GM13977 (cell line): ENCODE data around the gene TEDC1.

Source experiments
- DNase-seq: peaks from one replicate; pipeline ENCODE4 v3.0.0; 2012; ENCODE audit warnings: low spot score
- in situ Hi-C: fragments of 300-500 bp; cut with MboI; formaldehyde crosslinking; loops from one replicate; pipeline ENCODE4 v1.12.0; 2022; ENCODE audit warnings: low sequenced_read_pairs, low pct_unique_long_range_greater_than_20kb, mixed read lengths, inconsistent platforms; ENCODE audit not compliant: unreplicated experiment
- TF ChIP-seq, protein P1 (sequence below): IDR thresholded peaks from 2 replicates; pipeline ENCODE4 v1.5.1; 2012; ENCODE audit warnings: mild to moderate bottlenecking, control low read depth; ENCODE audit not compliant: insufficient read depth; ENCODE audit errors: extremely low read depth, missing control alignments

Gene TEDC1

DNA sequence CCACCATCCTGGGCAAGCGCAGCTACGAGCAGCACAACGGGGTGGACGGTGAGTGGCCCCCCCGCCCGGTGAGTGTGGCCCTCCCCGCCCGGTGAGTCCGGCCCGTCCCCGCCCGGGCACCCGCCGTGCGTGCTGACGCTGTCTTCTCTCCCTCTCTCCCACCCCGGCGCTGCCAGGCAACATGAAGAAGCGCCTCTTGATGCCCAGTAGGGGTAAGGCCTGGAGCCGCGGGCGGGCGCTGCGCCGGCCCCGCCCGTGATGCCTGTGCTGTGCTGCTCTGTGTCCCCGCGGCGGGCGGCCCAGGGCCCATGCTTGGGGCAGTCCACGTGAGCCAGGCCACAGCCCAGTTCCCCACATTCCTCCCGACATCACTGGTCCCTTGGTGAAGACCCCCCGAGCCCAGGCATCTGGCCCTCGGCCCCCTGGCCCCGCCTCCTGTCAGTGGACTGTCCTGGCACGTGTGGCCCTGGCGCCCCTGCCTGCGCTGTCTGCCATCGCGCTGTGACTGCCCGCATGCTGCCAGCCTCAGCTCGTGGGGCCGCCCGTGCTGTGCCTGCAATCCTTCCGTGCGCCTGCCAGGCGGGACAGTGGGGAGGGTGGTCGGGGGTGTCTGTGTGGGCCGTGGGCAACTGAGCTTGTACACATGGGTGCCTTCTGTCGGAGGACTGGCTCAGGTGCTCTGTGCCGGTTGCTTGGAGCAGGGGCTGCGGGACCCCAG is 24.4 kb upstream of the TEDC1 start:
- TF ChIP-seq, protein P1, sequence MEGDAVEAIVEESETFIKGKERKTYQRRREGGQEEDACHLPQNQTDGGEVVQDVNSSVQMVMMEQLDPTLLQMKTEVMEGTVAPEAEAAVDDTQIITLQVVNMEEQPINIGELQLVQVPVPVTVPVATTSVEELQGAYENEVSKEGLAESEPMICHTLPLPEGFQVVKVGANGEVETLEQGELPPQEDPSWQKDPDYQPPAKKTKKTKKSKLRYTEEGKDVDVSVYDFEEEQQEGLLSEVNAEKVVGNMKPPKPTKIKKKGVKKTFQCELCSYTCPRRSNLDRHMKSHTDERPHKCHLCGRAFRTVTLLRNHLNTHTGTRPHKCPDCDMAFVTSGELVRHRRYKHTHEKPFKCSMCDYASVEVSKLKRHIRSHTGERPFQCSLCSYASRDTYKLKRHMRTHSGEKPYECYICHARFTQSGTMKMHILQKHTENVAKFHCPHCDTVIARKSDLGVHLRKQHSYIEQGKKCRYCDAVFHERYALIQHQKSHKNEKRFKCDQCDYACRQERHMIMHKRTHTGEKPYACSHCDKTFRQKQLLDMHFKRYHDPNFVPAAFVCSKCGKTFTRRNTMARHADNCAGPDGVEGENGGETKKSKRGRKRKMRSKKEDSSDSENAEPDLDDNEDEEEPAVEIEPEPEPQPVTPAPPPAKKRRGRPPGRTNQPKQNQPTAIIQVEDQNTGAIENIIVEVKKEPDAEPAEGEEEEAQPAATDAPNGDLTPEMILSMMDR, result no peak
- in situ Hi-C loops, result no loop called here

DNA sequence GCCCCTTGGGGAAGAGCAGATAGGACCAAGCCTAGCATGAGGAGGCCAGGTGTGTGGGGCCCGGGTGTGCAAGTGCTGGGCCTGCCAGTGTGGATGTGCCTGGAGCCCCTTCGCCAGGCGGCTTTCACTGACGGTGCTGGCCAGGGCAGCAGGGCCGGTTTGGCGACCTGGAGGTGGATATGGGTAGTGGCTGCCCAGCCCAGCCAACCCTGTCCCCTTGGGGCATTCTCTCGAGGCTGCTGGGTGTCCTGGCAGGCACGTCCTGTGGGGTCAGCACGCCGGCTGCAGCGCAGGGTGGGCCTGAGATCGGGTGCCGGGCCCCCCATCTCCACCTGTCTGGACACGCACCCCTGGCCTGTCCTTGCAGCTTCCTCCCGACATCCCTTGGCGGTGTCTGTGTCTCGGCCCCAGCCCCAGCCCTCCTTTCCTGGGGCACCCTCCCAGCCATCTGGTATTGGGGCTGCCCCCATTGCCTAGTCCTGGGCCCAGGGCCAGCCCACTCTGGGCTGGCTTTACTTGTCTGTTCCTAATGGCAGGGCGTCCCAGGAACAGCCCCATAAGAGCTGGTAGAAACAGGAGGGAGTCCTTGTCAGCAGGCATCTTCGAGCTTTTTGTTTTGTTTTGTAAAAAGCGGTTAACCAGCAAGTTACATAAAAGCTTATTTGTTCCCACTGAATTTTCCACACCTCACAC is 23.7 kb upstream of the TEDC1 start:
- in situ Hi-C loops, result no loop called here
- no peak for DNase-seq
- TF ChIP-seq, protein P1, result no peak

More for the DNA sequence above, 24.4 kb upstream of the TEDC1 start:
- DNase-seq, result no peak

DNA sequence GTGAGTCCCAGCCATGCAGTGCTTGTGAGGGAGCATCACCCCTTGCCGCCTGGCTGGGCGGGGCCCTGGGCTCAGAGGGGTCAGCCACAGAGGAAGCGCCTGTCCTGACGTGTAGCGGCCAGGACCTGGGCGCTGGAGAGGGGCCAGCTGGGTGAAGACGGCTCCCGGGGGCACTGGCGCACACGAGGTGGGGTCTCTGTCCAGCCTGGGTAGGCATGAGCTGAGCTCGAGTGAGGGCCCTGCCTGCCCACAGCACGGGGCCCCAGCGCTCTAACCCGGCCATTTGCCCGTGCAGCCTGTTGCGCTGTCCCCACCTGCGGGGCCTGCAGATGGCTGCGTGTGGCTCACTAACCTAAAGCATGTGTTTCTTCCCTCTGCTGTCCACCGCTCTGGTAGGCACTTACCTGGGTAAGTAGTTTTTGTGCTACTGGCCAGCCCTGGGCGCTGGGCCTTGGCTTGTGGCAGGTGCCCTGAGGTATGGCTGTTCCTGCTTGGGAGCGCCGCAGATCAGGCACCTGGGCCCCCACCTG is 23.0 kb upstream of the TEDC1 start:
- in situ Hi-C loops, result no loop called here
- DNase-seq, result no peak
- TF ChIP-seq, protein P1, result no peak

DNA sequence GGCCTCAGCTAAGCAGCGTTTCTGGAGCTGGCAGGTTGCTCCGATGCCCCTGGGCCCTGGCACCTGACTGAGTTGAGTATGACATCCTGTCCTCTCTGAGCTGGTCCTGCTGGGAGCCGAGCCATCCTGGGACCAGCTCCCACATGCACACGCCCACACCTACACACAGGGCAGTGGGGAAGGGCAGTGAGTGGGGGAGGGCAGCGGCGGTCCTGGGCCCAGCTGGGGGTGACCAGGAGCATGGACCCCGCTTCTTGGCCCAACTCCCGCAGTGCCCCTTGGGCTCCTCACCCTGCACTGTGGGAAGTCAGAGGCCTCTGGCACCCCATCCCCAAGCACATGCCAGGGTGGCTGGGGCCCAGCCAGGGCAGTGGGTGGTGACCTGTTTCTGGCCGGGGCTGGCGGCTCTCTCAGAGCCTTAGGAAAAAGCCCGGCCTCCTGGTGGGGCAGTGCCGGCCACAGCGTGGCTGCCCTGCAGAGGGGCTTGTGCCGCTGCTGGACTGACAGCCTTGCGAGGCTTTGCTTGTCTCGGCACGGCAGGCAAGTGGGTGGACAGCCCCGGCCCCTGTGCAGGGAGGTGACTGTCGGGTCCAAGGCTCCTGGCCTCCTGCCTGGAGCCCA is 22.3 kb upstream of the TEDC1 start:
- TF ChIP-seq, protein P1, result no peak
- in situ Hi-C loops, result no loop called here
- no peak for DNase-seq

DNA sequence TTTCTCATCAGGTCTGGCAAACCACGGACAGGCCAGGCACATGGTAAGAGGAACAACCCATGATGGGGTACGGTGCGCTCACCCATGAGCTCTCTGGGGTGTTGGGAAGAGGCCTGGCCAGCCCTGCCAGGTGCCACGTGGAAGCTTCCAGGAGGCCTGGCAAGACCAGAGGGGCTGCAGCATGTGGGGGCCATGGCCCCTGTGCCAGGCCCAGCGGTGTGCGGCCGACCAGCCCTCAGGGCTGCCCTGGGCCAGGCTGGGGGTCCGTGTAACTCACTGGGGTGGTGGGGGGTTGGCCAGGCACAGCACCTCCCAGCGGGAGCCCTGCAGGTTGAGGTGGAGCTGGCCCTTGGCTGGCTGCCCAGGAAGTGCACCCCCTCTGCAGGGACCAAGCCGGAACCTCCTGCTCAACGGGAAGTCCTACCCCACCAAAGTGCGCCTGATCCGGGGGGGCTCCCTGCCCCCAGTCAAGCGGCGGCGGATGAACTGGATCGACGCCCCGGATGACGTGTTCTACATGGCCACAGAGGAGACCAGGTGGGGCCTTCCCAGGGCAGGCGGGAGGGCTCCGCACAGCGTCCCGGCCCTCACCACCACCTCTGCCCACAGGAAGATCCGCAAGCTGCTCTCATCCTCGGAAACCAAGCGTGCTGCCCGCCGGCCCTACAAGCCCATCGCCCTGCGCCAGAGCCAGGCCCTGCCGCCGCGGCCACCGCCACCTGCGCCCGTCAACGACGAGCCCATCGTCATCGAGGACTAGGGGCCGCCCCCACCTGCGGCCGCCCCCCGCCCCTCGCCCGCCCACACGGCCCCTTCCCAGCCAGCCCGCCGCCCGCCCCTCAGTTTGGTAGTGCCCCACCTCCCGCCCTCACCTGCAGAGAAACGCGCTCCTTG is 21.3 kb upstream of the TEDC1 start:
- DNase-seq, result no peak
- in situ Hi-C loops, result no loop called here
- TF ChIP-seq, protein P1, result no peak
